Loucy (cell line): ENCODE results near the gene LTBP1.

Experiments
- EZH2phosphoT487 ChIP-seq: fragments of 200-600 bp; IDR thresholded peaks from 2 replicates; pipeline ENCODE4 v1.6.1; 2018; ENCODE audit warnings: antibody characterized with exemption, mild to moderate bottlenecking, moderate library complexity, borderline replicate concordance
- TF ChIP-seq, protein P1 (sequence below): fragments of 200-600 bp; sonication (generic); conservative IDR thresholded peaks from 2 replicates; pipeline ENCODE4 v1.5.1; 2014; ENCODE audit warnings: mild to moderate bottlenecking, antibody characterized with exemption, low read length

DNA sequence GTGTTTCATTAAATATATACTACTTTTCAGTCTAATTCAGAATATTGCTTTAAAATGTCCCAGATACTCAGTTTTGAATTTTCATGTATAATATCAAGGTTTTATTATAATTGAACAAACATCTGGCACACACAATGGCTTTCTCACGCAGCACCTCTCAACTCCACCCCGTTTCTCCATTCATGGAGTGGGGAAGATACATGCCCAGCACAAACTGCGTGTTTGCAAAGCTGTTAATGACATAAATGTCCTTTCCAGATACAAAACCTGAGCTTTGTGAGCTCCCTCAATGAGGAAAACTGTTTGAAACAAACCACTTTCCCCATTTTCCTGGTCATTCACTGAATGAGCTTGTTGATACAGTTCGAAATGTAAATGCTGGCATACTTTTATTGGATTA, 379.3 kb downstream of the LTBP1 start:
- TF ChIP-seq, protein P1, sequence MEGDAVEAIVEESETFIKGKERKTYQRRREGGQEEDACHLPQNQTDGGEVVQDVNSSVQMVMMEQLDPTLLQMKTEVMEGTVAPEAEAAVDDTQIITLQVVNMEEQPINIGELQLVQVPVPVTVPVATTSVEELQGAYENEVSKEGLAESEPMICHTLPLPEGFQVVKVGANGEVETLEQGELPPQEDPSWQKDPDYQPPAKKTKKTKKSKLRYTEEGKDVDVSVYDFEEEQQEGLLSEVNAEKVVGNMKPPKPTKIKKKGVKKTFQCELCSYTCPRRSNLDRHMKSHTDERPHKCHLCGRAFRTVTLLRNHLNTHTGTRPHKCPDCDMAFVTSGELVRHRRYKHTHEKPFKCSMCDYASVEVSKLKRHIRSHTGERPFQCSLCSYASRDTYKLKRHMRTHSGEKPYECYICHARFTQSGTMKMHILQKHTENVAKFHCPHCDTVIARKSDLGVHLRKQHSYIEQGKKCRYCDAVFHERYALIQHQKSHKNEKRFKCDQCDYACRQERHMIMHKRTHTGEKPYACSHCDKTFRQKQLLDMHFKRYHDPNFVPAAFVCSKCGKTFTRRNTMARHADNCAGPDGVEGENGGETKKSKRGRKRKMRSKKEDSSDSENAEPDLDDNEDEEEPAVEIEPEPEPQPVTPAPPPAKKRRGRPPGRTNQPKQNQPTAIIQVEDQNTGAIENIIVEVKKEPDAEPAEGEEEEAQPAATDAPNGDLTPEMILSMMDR, result no peak
- no peak for TF ChIP-seq EZH2phosphoT487
